ENCODE data around the gene TRPM4.

Gene TRPM4

DNA sequence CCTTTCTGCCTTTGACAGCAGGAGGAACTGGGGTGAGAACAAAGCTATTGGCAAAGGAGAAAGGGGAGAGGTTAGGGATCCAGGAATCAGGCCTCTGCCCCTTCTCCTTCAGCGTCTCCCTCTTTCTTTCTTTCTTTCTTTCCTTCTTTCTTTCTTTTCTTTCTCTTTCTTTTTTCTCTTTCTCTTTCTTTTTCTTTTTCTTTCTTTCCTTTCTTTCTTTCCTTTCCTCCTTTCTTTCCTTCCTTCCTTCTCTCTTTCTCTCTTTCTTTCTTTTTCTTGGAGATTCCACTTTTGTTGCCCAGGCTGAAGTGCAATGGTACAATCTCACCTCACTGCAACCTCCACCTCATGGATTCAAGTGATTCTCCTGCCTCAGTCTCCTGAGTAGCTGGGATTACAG, 75.6 kb downstream of the TRPM4 start:
- H2AFZ ChIP-seq (ENCODE audit: low read depth, low read length, severe bottlenecking) = no peak overlapping the region
- no peak overlapping the region for H3K4me3 ChIP-seq (ENCODE audit: insufficient read depth, low read length, poor library complexity, severe bottlenecking)
- no peak overlapping the region for H3K9ac ChIP-seq (ENCODE audit: low read length)
- no peaks in the 10 kb centered on the region for H3K27me3 ChIP-seq (ENCODE audit: low read length)
- H3F3A ChIP-seq (ENCODE audit: insufficient read depth) = no peaks in the 10 kb centered on the region
- H3K36me3 ChIP-seq (ENCODE audit: low read length) = no peaks in the 10 kb centered on the region
- H3K27ac ChIP-seq (ENCODE audit: low read depth, low read length) = no peak overlapping the region
- no peak overlapping the region for H3K4me2 ChIP-seq (ENCODE audit: low read depth, low read length, poor library complexity, severe bottlenecking)
- no peaks in the 10 kb centered on the region for H3K9me3 ChIP-seq (ENCODE audit: insufficient read depth, low read length)
- H3K9me2 ChIP-seq (replicated peaks; ENCODE audit: insufficient read depth, low read length) = no peaks in the 10 kb centered on the region
- TF ChIP-seq, protein P1, sequence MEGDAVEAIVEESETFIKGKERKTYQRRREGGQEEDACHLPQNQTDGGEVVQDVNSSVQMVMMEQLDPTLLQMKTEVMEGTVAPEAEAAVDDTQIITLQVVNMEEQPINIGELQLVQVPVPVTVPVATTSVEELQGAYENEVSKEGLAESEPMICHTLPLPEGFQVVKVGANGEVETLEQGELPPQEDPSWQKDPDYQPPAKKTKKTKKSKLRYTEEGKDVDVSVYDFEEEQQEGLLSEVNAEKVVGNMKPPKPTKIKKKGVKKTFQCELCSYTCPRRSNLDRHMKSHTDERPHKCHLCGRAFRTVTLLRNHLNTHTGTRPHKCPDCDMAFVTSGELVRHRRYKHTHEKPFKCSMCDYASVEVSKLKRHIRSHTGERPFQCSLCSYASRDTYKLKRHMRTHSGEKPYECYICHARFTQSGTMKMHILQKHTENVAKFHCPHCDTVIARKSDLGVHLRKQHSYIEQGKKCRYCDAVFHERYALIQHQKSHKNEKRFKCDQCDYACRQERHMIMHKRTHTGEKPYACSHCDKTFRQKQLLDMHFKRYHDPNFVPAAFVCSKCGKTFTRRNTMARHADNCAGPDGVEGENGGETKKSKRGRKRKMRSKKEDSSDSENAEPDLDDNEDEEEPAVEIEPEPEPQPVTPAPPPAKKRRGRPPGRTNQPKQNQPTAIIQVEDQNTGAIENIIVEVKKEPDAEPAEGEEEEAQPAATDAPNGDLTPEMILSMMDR (IDR thresholded peaks at IDR 0.05; ENCODE audit: insufficient read depth, low read length, poor library complexity, severe bottlenecking) = no peak
- no peak for TF ChIP-seq EZH2phosphoT487 (conservative IDR thresholded peaks at IDR 0.05; ENCODE audit: low read length)
- H3K79me2 ChIP-seq (ENCODE audit: insufficient read depth, low read length) = no peaks in the 10 kb centered on the region
- H4K20me1 ChIP-seq (ENCODE audit: low read depth, low read length) = no peaks in the 10 kb centered on the region

DNA sequence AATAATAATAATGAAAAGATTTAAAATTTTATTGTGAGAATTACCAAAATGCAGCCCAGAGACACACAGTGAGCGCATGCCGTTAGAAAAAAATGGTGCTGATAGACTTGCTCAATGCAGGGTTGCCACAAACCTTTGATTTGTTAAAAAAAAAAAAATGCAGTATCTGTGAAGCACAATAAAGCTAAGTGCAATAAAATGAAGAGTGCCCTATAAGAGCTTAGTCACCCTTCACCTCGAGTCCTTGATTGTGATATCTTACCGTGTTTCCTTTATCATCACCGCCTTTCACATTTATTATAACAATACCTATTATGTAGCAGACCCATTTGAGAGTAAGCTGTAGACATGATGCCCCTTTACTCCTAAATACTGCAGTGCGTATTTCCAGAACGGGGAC, 84.2 kb downstream of the TRPM4 start:
- no peak for TF ChIP-seq EZH2phosphoT487 (conservative IDR thresholded peaks at IDR 0.05; ENCODE audit: low read length)
- TF ChIP-seq, protein P1 (IDR thresholded peaks at IDR 0.05; ENCODE audit: insufficient read depth, low read length, poor library complexity, severe bottlenecking) = no peak
- H3K4me2 ChIP-seq (ENCODE audit: low read depth, low read length, poor library complexity, severe bottlenecking) = no peak overlapping the region
- no peaks in the 10 kb centered on the region for H3K27me3 ChIP-seq (ENCODE audit: low read length)
- no peaks in the 10 kb centered on the region for H3K79me2 ChIP-seq (ENCODE audit: insufficient read depth, low read length)
- no peak overlapping the region for H3K9ac ChIP-seq (ENCODE audit: low read length)
- H2AFZ ChIP-seq (ENCODE audit: low read depth, low read length, severe bottlenecking) = no peak overlapping the region
- H3K4me3 ChIP-seq (ENCODE audit: insufficient read depth, low read length, poor library complexity, severe bottlenecking) = no peak overlapping the region
- no peaks in the 10 kb centered on the region for H3F3A ChIP-seq (ENCODE audit: insufficient read depth)
- no peaks in the 10 kb centered on the region for H3K9me2 ChIP-seq (replicated peaks; ENCODE audit: insufficient read depth, low read length)
- H3K27ac ChIP-seq (ENCODE audit: low read depth, low read length) = no peak overlapping the region
- no peaks in the 10 kb centered on the region for H3K9me3 ChIP-seq (ENCODE audit: insufficient read depth, low read length)
- no peaks in the 10 kb centered on the region for H3K36me3 ChIP-seq (ENCODE audit: low read length)
- H4K20me1 ChIP-seq (ENCODE audit: low read depth, low read length) = no peaks in the 10 kb centered on the region

DNA sequence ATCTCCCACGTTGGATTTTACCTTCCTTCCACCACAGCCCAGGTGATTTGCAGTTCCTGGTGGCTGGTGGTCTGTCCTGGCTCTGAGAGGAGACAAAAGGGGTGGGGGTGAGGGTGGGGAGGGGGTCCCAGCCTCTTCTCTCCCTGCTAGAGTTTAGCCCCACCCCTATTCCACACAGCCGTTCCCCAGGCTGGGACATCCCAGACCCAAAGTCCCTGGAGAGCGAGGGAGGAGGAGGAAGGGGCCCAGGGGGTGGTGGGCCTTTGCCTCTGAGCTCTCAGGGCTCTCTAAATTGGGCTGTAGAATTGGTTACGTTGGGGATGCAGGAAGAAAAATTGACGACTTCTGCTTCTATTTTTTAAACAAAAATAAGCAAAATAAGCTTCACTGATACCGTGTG, 85.5 kb downstream of the TRPM4 start:
- no peaks in the 10 kb centered on the region for H3K9me2 ChIP-seq (replicated peaks; ENCODE audit: insufficient read depth, low read length)
- H3K79me2 ChIP-seq (ENCODE audit: insufficient read depth, low read length) = no peaks in the 10 kb centered on the region
- H2AFZ ChIP-seq (ENCODE audit: low read depth, low read length, severe bottlenecking) = no peak overlapping the region
- no peak overlapping the region for H3K9ac ChIP-seq (ENCODE audit: low read length)
- no peak overlapping the region for H3K4me3 ChIP-seq (ENCODE audit: insufficient read depth, low read length, poor library complexity, severe bottlenecking)
- H3K27ac ChIP-seq (ENCODE audit: low read depth, low read length) = no peak overlapping the region
- no peaks in the 10 kb centered on the region for H3K9me3 ChIP-seq (ENCODE audit: insufficient read depth, low read length)
- no peaks in the 10 kb centered on the region for H4K20me1 ChIP-seq (ENCODE audit: low read depth, low read length)
- H3F3A ChIP-seq (ENCODE audit: insufficient read depth) = no peaks in the 10 kb centered on the region
- TF ChIP-seq, protein P1 (IDR thresholded peaks at IDR 0.05; ENCODE audit: insufficient read depth, low read length, poor library complexity, severe bottlenecking) = no peak
- TF ChIP-seq EZH2phosphoT487 (conservative IDR thresholded peaks at IDR 0.05; ENCODE audit: low read length) = no peak
- no peak overlapping the region for H3K4me2 ChIP-seq (ENCODE audit: low read depth, low read length, poor library complexity, severe bottlenecking)
- no peaks in the 10 kb centered on the region for H3K36me3 ChIP-seq (ENCODE audit: low read length)
- no peaks in the 10 kb centered on the region for H3K27me3 ChIP-seq (ENCODE audit: low read length)

All from SU-DHL-6 (cell line).